Neural cell (in vitro differentiated cells): ENCODE data around the gene PPFIA3. TPM values are rescaled to one million over a fixed set of nuclear protein-coding genes. Genes with fewer than 3 reads are reported as not detected.

ENCODE experiments used
- H2AFZ ChIP-seq: fragments of 200-600, 300-800 bp; sonication (generic), shearing (Covaris generic); 2 replicates; pipeline ENCODE4 v1.6.0; 2014; ENCODE audit warnings: low read depth, mild to moderate bottlenecking, antibody characterized with exemption, low read length, moderate library complexity
- H3F3A ChIP-seq: fragments of 200-600 bp; shearing (Covaris generic); 2 replicates; pipeline ENCODE4 v1.6.1; 2016; ENCODE audit warnings: mild to moderate bottlenecking, moderate library complexity, mixed read lengths, antibody characterized with exemption, low read length; ENCODE audit not compliant: insufficient read depth, poor library complexity, severe bottlenecking
- H3K27ac ChIP-seq: fragments of 200-600, 300-800 bp; sonication (generic), shearing (Covaris generic); 2 replicates; pipeline ENCODE4 v1.5.1; 2014; ENCODE audit warnings: mild to moderate bottlenecking, low read length, moderate library complexity
- H3K27me3 ChIP-seq: fragments of 300-800, 200-600 bp; sonication (generic), shearing (Covaris generic); 2 replicates; pipeline ENCODE4 v1.6.0; 2014; ENCODE audit warnings: mild to moderate bottlenecking, low read depth, low read length, moderate library complexity; ENCODE audit not compliant: insufficient read depth
- H3K36me3 ChIP-seq: fragments of 300-800, 200-600 bp; sonication (generic), shearing (Covaris generic); 2 replicates; pipeline ENCODE4 v1.5.1; 2014; ENCODE audit warnings: mild to moderate bottlenecking, antibody characterized with exemption, low read length, moderate library complexity; ENCODE audit not compliant: insufficient read depth
- H3K4me2 ChIP-seq: fragments of 300-800, 200-600 bp; sonication (generic), shearing (Covaris generic); 2 replicates; pipeline ENCODE4 v1.6.0; 2014; ENCODE audit warnings: mild to moderate bottlenecking, low read length
- H3K4me3 ChIP-seq: fragments of 300-800, 200-600 bp; sonication (generic), shearing (Covaris generic); 2 replicates; pipeline ENCODE4 v1.5.1; 2014; ENCODE audit warnings: mild to moderate bottlenecking, low read length, moderate library complexity
- H3K79me2 ChIP-seq: fragments of 200-600 bp; shearing (Covaris generic); replicated peaks from 2 replicates; pipeline ENCODE4 v1.6.0; 2014; ENCODE audit warnings: mild to moderate bottlenecking, low read length, moderate library complexity; ENCODE audit not compliant: insufficient read depth
- H3K9ac ChIP-seq: fragments of 300-800, 200-600 bp; sonication (generic), shearing (Covaris generic); 2 replicates; pipeline ENCODE4 v1.6.1; 2016; ENCODE audit warnings: mild to moderate bottlenecking, low read length, mixed read lengths
- H3K9me2 ChIP-seq: fragments of 200-600 bp; shearing (Covaris generic); 2 replicates; pipeline ENCODE4 v1.6.1; 2016; ENCODE audit warnings: mild to moderate bottlenecking, low read length, mixed read lengths; ENCODE audit not compliant: insufficient read depth
- H3K9me3 ChIP-seq: fragments of 200-600, 300-800 bp; sonication (generic), shearing (Covaris generic); 2 replicates; pipeline ENCODE4 v1.6.1; 2016; ENCODE audit warnings: mild to moderate bottlenecking, mixed run types, low read length, moderate library complexity, mixed read lengths
- H4K20me1 ChIP-seq: fragments of 200-600 bp; shearing (Covaris generic); 2 replicates; pipeline ENCODE4 v1.6.1; 2016; ENCODE audit warnings: mild to moderate bottlenecking, mixed run types; ENCODE audit not compliant: insufficient read depth
- CTCF ChIP-seq: fragments of 450-650 bp; IDR thresholded peaks from 2 replicates; pipeline ENCODE4 v1.5.1; 2014; ENCODE audit warnings: antibody characterized with exemption, mild to moderate bottlenecking, moderate library complexity; ENCODE audit not compliant: poor library complexity, severe bottlenecking
- EP300 ChIP-seq: fragments of 450-650 bp; conservative IDR thresholded peaks from 2 replicates; pipeline ENCODE4 v1.6.1; 2014; ENCODE audit warnings: antibody characterized with exemption, mild to moderate bottlenecking, moderate library complexity; ENCODE audit not compliant: poor library complexity, severe bottlenecking
- EZH2 ChIP-seq: fragments of 200-600, 300-800 bp; shearing (Covaris generic), sonication (generic); IDR thresholded peaks from 2 replicates; pipeline ENCODE4 v1.6.1; 2014; ENCODE audit warnings: antibody characterized with exemption, low read length, borderline replicate concordance, mild to moderate bottlenecking; ENCODE audit not compliant: insufficient read depth, poor library complexity, severe bottlenecking
- MXI1 ChIP-seq: fragments of 450-650 bp; conservative IDR thresholded peaks from 2 replicates; pipeline ENCODE4 v1.6.1; 2014; ENCODE audit warnings: antibody characterized with exemption, mild to moderate bottlenecking; ENCODE audit not compliant: poor library complexity, severe bottlenecking
- POLR2AphosphoS5 ChIP-seq: IDR thresholded peaks from 2 replicates; pipeline ENCODE4 v1.6.1; 2012
- RAD21 ChIP-seq: fragments of 450-650 bp; conservative IDR thresholded peaks from 2 replicates; pipeline ENCODE4 v1.6.1; 2014; ENCODE audit warnings: antibody characterized with exemption, mild to moderate bottlenecking, moderate library complexity
- REST ChIP-seq: IDR thresholded peaks from 2 replicates; pipeline ENCODE4 v1.6.1; 2012; ENCODE audit warnings: borderline replicate concordance
- SMC3 ChIP-seq: fragments of 450-650 bp; conservative IDR thresholded peaks from 2 replicates; pipeline ENCODE4 v1.6.1; 2014; ENCODE audit warnings: antibody characterized with exemption, mild to moderate bottlenecking, moderate library complexity; ENCODE audit not compliant: poor library complexity
- TAF1 ChIP-seq: IDR thresholded peaks from 2 replicates; pipeline ENCODE4 v1.6.1; 2012; ENCODE audit warnings: low read depth
- polyA plus RNA-seq: library from polyadenylated mRNA; depleted of rRNA; stranded (reverse); fragments of >200 nt; gene quantifications from 2 replicates; pipeline ENCODE4 v1.2.3, GENCODE V29; 2014

PPFIA3 gene
- polyA plus RNA-seq, 1 donor from 2014 or later = 80.7 TPM

- Histone ChIP-seq H3K9me3 (no peaks in the 10 kb centered on the region), H3K4me3 (no peak overlapping the region), H3K36me3 (peaks cover 11% of the 10 kb centered on the region), H3K79me2 (no peaks in the 10 kb centered on the region), H3K9me2 (no peaks in the 10 kb centered on the region), H3K4me2 (no peak overlapping the region), H3K27me3 (no peaks in the 10 kb centered on the region), H3K27ac (no peak overlapping the region), H3F3A (no peaks in the 10 kb centered on the region), H2AFZ (no peak overlapping the region), H3K9ac (no peak overlapping the region), H4K20me1 (no peaks in the 10 kb centered on the region)
- TF ChIP-seq RAD21 = no peak
- TF ChIP-seq CTCF = no peak
- TF ChIP-seq TAF1 = no peak
- no peak for TF ChIP-seq POLR2AphosphoS5
- no peak for TF ChIP-seq REST
- TF ChIP-seq SMC3 = no peak
- no peak for TF ChIP-seq EZH2
- TF ChIP-seq EP300 = no peak
Observed at GRCh38 chr19:49130325-49130724, 11.0 kb downstream of the PPFIA3 start.

GRCh38 chr19:49132974-49133609 lies 13.7 kb downstream of the PPFIA3 start:
- no peaks in the 10 kb centered on the region for H3K9me2 ChIP-seq
- no peaks in the 10 kb centered on the region for H3K9me3 ChIP-seq
- H3K79me2 ChIP-seq = no peaks in the 10 kb centered on the region
- H3K9ac ChIP-seq = no peak overlapping the region
- H4K20me1 ChIP-seq = no peaks in the 10 kb centered on the region
- H2AFZ ChIP-seq = no peak overlapping the region
- TF ChIP-seq CTCF (no peak), RAD21 (no peak), TAF1 (no peak), MXI1 (no peak), REST (no peak), SMC3 (no peak), EP300 (no peak), EZH2 (no peak), POLR2AphosphoS5 (no peak)
- peaks cover 11% of the 10 kb centered on the region for H3K36me3 ChIP-seq
- H3K4me3 ChIP-seq = no peak overlapping the region
- no peak overlapping the region for H3K4me2 ChIP-seq
- H3K27me3 ChIP-seq = no peaks in the 10 kb centered on the region
- H3K27ac ChIP-seq = no peak overlapping the region
- H3F3A ChIP-seq = no peaks in the 10 kb centered on the region
